Measurements from ENCODE around the gene SMIM36.
A peak's percentile ranks its signal among the peaks of the same experiment; 100 is the strongest.
"Not testable (repeated sequence)": the region's sequence is repeated elsewhere in the genome, so short reads cannot be mapped to it uniquely, and the experiment has no call there.

SMIM36 gene

DNA sequence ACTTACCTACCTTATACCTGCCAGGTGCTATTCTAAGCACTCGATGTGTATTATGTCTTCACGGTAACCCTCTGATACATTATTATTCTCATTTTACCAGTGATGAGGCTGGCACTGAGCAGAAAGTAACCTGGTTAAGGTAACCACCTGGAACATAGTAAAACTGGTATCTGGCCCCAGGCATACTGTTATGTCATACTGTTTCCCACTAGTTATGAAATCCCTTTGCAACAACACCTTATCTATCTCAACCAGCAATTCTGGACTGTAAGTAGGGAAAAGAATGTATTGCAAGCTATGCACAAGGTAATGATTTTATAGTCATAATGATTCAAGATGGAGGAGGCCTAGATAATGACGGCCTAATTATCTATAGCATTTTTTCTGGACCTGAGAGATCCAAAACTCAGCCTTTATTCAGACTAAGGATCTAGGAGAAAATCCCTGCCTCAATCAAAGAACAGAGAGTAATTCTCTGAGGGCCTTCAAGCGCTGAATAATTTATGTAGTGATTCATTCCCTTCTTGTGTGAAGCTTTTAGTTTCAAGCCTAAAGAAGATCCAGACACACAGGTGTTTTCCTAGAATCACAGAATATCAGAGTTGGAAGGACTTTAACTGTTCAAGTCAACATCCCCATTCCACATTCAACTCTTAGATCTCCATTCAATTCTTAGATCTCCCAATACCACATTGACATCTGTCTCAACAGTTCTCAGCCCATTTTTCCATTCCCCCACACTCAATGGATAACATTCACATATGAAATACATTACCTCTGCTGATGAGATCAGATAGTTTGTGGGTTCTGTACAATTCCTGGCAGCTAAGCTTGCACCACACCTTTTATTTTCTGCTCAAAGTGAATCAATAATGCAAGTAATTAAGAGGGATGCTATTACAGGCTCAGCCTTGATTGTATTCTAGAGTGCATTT, 74.8 kb downstream of the SMIM36 start:
- DNase-seq = no peak

GRCh38 chr17:55435408-55435807, 75.8 kb downstream of the SMIM36 start:
- DNase-seq = no peak

DNA sequence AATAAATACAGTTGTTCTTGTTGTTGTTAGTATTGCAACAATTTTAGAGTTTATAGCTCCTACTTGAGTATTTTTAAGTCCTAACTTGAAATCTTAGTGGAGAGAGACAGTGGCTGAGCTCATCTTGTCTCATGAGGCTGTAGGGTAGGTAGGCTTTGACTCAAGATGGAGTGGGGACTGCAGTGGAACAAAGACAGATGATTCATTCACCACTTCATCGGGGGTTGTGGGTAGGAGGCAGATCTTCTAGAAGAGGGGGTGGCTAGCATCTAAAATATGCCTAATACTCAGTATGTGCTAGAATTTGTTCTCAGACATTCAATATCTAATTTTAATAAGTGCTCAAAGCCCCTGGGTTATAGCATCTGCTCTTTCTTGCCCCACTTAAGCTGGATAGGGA, 76.5 kb downstream of the SMIM36 start:
- DNase-seq = peak in 16 of 56 donors; percentile 4 to 66 (median 42)

GRCh38 chr17:55433629-55434422, 77.4 kb downstream of the SMIM36 start:
- no peak for DNase-seq

- DNase-seq = no peak
Measured at GRCh38 chr17:55433029-55433628, 78.1 kb downstream of the SMIM36 start.

- no peak for DNase-seq
Measured at GRCh38 chr17:55432358-55433028, 78.8 kb downstream of the SMIM36 start.

DNA sequence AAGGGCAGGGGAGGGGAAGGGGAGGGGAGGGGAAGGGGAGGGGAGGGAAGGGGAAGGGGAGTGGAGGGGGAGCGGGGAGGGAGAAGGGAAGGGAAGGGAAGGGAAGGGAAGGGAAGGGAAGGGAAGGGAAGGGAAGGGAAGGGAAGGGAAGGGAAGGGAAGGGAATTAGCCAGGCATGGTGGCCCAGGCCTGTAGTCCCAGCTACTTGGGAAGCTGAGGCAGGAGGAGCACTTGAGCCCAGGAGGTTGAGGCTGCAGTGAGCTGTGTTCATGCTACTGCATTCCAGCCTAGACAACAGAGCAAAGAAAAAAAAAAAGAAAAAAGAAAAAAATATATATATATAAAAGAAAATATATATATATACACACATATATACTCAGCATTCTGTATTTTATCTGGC, 79.3 kb downstream of the SMIM36 start:
- not testable (repeated sequence) for DNase-seq

DNA sequence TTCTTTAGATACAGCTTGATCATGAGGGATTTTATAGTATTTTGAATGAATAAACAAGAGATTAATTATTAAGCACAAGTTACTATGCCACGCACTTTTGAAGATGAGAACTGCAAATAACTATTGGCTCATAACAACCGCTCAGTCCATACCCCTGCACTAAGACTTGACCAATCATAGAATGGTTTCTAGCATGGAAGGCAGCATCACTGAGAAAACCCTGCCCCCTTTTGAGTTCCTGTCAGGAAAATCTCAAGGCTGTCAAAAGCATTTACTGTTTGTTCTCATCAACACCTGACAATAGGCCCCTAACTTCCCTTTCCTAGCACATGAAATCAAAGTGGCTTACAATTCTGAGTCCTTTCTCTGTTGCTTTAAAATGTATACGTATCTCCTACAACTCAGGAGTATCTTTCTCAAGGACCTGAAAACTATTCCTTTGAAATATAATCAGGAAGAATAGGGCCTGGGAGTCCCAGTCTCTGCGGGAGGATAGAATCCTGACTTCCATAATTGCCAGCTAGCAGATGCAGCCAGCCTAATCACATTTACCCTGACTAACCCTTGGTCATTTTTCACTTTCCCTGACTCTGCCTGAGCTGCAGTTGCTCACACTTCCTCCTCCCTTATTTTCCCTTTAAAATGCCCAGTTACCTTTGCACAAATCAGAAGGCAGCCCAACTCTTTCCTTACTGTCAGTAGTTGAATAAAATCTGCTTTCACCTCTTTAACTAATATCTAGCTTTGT, 80.5 kb downstream of the SMIM36 start:
- DNase-seq = no peak

- DNase-seq = no peak
Measured at GRCh38 chr17:55427587-55427882, 83.7 kb downstream of the SMIM36 start.

GRCh38 chr17:55426851-55427586, 84.2 kb downstream of the SMIM36 start:
- DNase-seq = peak in 3 of 56 donors; percentile 4 to 11 (median 4)

DNA sequence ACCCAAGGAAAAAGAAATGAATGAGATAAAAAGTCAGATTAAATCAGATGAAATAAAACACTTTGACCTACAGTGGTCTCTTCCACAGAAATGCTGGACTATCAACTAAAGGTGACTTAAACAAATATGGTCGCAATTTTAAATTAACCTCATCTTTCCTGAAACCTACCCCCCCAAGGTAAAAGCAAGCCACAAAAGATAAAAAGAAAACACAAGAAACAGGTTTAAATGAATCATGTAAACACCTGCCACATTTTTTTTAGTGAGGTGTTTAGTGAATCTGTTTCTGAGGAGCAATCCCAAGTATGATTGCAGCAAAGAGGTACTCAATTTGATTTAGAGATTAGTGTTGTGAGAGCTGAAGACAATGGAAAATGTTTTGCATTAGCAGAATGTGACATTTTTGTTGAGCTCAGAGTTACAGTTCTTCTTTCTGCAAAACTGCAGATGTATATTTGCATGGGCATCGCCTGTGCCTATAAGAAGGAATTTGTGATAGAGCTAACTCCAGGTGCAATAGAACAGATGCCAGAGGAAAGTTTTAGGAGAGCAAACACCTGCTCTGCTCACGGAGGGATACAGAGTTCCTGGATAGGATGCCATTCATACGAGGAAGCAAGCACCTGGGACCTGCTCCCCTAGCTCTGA, 86.2 kb downstream of the SMIM36 start:
- no peak for DNase-seq

- DNase-seq = no peak
Measured at GRCh38 chr17:55423535-55423934, 87.7 kb downstream of the SMIM36 start.

GRCh38 chr17:55422828-55423164, 88.5 kb downstream of the SMIM36 start:
- DNase-seq = not testable (repeated sequence)

DNA sequence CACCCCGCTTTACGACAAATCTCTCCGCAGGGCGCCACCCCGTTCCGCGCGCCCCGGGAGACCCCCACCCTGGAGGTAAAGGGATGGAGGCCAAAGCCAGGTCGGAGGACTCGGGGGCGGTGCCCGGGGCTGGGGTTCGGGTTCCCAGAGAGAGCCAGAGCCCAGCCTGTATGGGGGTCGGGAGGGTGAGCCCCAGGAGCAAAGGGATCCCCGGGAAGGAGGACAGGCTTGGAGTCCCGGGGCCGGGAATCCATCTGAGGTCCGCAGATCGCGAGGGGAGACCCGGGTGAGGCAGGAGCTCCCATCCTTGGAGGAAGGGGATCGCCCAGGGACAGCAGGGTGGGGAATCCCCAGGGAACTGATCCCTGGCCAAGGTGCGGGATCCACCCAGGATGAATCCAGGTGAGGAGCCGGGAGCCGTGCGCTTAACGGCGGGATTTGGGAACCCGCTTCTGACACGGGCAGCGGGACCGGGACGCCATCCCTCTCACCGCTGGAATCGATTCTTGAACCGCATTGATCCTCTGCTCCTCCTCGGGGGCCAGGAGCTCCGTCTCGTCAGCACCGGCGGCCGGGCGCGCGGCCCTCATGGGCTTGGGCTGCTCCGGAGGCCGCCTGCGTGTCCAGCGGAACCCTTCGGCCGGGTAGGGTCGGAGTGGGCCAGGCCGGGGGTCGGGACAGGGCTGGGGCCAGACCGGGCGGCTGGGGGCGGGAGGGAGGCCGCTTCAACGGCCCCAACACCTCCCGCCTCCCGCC, 89.9 kb downstream of the SMIM36 start, which contains the start of gene MMD:
Gene MMD, minus strand, starts transcription at position 657 of the 756 bp plus-strand sequence. Its CDS starts 140 bp downstream, at position 517.
- DNase-seq = peak in 21 of 56 donors; percentile 19 to 70 (median 47)

DNA sequence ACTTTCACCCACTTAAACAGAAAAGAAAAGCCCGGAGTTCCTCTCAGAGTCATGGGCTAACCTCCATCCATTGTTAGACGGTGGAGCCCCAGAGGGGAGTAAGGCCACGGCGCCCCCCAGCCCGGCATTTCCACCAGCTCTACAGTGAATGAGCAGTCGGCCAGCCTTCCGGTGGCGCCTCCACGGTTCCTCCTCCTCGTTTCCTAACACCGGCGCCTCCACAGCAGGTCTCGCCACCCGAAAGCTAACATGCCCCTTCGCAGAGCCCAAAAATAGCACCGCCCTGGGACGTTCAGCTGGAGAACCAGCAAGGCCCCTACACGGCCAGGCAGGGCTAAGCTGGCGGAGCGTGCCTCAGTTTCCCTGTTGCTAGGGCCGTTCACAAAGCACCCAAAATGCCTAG, 90.5 kb downstream of the SMIM36 start:
- DNase-seq = peak in 23 of 56 donors; percentile 6 to 54 (median 27)

- DNase-seq = peak in 2 of 56 donors; percentile 1 to 22
Measured at GRCh38 chr17:55420067-55420775, 91.0 kb downstream of the SMIM36 start.

DNA sequence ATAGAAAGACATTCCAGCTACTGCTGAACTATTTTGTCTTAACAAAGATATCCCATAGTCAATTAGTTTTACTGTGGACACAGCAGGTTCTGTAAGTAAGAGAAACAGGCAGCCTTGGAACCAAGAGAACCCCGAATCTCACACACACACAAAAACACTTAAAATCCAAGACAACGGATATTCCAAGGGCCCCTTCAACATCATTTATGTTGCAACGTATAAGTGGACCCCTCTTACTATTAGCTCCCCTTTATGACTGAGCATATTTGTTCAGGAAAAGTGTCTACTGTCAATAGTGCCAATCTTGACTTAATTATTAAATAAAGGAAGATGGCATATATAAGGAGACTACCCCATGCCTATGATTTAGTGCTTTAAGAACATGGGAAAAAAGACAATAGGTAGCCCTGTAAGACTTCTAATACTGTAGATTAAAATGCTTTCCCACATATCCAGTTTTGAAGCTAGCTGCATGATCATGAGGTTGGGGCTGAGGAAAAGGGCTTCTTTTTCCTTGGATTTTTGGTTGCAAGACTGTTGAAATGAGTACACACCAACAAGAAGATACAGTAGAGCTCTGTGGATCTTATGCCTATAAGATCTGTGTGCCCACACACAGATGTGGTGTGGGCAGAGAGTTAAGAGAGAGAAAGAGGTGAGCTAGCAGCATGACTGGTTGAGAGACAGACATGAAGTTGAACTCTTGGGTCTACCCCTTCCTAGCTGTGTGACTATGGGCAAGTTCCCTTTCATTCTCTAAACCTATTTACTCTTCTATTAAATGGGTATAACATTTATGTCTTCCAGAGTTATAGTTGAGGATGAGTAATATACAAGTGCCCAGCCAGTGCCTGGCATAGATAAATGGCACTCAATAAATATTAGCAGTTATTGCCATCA, 92.6 kb downstream of the SMIM36 start:
- DNase-seq = no peak
